B cell (primary cell): ENCODE measurements around the gene SKAP1. TPM values are rescaled to one million over a fixed set of nuclear protein-coding genes. Genes with fewer than 3 reads are reported as not detected.
A peak's percentile ranks its signal among the peaks of the same experiment; 100 is the strongest.

Experiments used
- ATAC-seq: fragments of 200-7000 bp; cut with Tn5 transposase; one replicate; pipeline ENCODE4 v1.10.0; 2021; ENCODE audit warnings: low read depth, mild to moderate bottlenecking, moderate number of reproducible peaks, moderate library complexity
- CTCF ChIA-PET: fragments of 350-600 bp; sonication (Branson Sonifier 250); formaldehyde crosslinking; loops from one replicate; lab custom pipeline; 2021; ENCODE audit warnings: antibody characterized with exemption, inconsistent platforms; lab: Charles Lee
- POLR2A ChIA-PET: fragments of 350-600 bp; sonication (Branson Sonifier 250); formaldehyde crosslinking; loops from one replicate; lab custom pipeline; 2021; ENCODE audit warnings: antibody characterized with exemption; lab: Charles Lee
- DNase-seq: peaks from one replicate; pipeline ENCODE4 v3.0.0; 2013
- H2AFZ ChIP-seq: 2 replicates; pipeline ENCODE4 v1.6.1; 2012; ENCODE audit warnings: mild to moderate bottlenecking, low read depth, low read length; ENCODE audit not compliant: insufficient read depth, poor library complexity, severe bottlenecking
- H3K27ac ChIP-seq, 2 donors: 1 replicate in 1 of 2; 2 replicates in 1 of 2; pipeline ENCODE4 v1.5.1; 2012 to 2013; ENCODE audit warnings: low read length in 2 of 2, mild to moderate bottlenecking in 2 of 2, moderate library complexity in 1 of 2
- H3K27me3 ChIP-seq, 4 experiments: fragments of 200-600 bp in 1 of 4; sonication (generic) in 1 of 4; replicated peaks in 1 of 4; 1 replicate in 2 of 4; 2 replicates in 2 of 4; pipeline versions ENCODE4 v1.6.1 to v1.7.0; 2013 to 2016; ENCODE audit warnings: low read length in 3 of 4, mild to moderate bottlenecking in 2 of 4, mixed read lengths in 1 of 4, moderate library complexity in 1 of 4; ENCODE audit not compliant: insufficient read depth in 4 of 4, control insufficient read depth in 3 of 4; ENCODE audit errors: control extremely low read depth in 1 of 4
- H3K36me3 ChIP-seq, 2 experiments: replicated peaks in 1 of 2; 1 replicate in 1 of 2; 2 replicates in 1 of 2; pipeline versions ENCODE4 v1.6.1 to v1.7.1; 2013; ENCODE audit warnings: low read length in 1 of 2; ENCODE audit not compliant: insufficient read depth in 2 of 2, control insufficient read depth in 1 of 2; ENCODE audit errors: control extremely low read depth in 1 of 2, extremely low read depth in 1 of 2
- H3K4me1 ChIP-seq, 2 donors: fragments of 200-600 bp in 1 of 2; sonication (generic) in 1 of 2; 1 replicate in 1 of 2; 2 replicates in 1 of 2; pipeline versions ENCODE4 v1.5.1 to v1.6.1; 2013 to 2017; ENCODE audit warnings: low read length in 2 of 2; ENCODE audit not compliant: control insufficient read depth in 2 of 2, insufficient read depth in 2 of 2
- H3K4me2 ChIP-seq: replicated peaks from 2 replicates; pipeline ENCODE3; 2012; ENCODE audit warnings: mild to moderate bottlenecking, low read depth, low read length; ENCODE audit not compliant: poor library complexity, severe bottlenecking
- H3K4me3 ChIP-seq, 5 experiments: fragments of 200-600 bp in 1 of 5; sonication (generic) in 1 of 5; 1 replicate in 3 of 5; 2 replicates in 2 of 5; pipeline versions ENCODE4 v1.5.1 to v1.7.0; 2011 to 2016; ENCODE audit warnings: low read length in 4 of 5, mild to moderate bottlenecking in 4 of 5, low read depth in 2 of 5, control low read depth in 1 of 5, moderate library complexity in 1 of 5; ENCODE audit not compliant: insufficient read depth in 1 of 5; ENCODE audit errors: control extremely low read depth in 1 of 5, extremely low read depth in 1 of 5
- H3K79me2 ChIP-seq: fragments of 200-600 bp; sonication (generic); one replicate; pipeline ENCODE4 v1.6.0; 2016; ENCODE audit warnings: low read length; ENCODE audit not compliant: control insufficient read depth, insufficient read depth
- H3K9ac ChIP-seq: fragments of 200-600 bp; sonication (generic); 2 replicates; pipeline ENCODE4 v1.6.1; 2017; ENCODE audit warnings: mild to moderate bottlenecking, low read length, moderate library complexity
- H3K9me3 ChIP-seq, 3 donors: one replicate each; pipeline versions ENCODE4 v1.6.1 to v1.7.1; 2013; ENCODE audit warnings: low read length in 2 of 3; ENCODE audit not compliant: control insufficient read depth in 2 of 3, insufficient read depth in 1 of 3; ENCODE audit errors: control extremely low read depth in 1 of 3
- H4K20me1 ChIP-seq: 2 replicates; pipeline ENCODE4 v1.6.0; 2012; ENCODE audit warnings: mild to moderate bottlenecking, low read length; ENCODE audit not compliant: insufficient read depth, control insufficient read depth, poor library complexity, severe bottlenecking
- H3K27ac Mint-ChIP-seq: one replicate; pipeline ENCODE4 v1.8.0; 2021; ENCODE audit warnings: mixed read lengths
- H3K27me3 Mint-ChIP-seq: one replicate; pipeline ENCODE4 v1.8.0; 2021; ENCODE audit warnings: mixed read lengths
- H3K4me1 Mint-ChIP-seq: one replicate; pipeline ENCODE4 v1.8.0; 2021; ENCODE audit warnings: mixed read lengths
- H3K4me3 Mint-ChIP-seq: one replicate; pipeline ENCODE4 v1.8.0; 2021; ENCODE audit warnings: mixed read lengths
- H3K9me3 Mint-ChIP-seq: one replicate; pipeline ENCODE4 v1.8.0; 2022; ENCODE audit warnings: mixed read lengths; ENCODE audit not compliant: insufficient read depth
- CTCF ChIP-seq: fragments of 200-600 bp; IDR thresholded peaks from one replicate; pipeline ENCODE4 v1.8.0; 2022; ENCODE audit warnings: antibody characterized with exemption, mild to moderate bottlenecking
- EZH2 ChIP-seq: IDR thresholded peaks from 2 replicates; pipeline ENCODE4 v1.6.1; 2012; ENCODE audit warnings: borderline replicate concordance, low read depth, mild to moderate bottlenecking, moderate library complexity, low read length; ENCODE audit not compliant: insufficient read depth, poor library complexity, severe bottlenecking
- WGBS: methylation state at CpG from one replicate; pipeline ENCODE4 v1.1.5; 2013; ENCODE audit warnings: missing lambda C conversion rate; ENCODE audit not compliant: insufficient coverage; 5-methylcytosine and 5-hydroxymethylcytosine counted together
- intact Hi-C: fragments of 100-400 bp; cut with micrococcal nuclease; formaldehyde crosslinking; loops from one replicate; pipeline ENCODE4 v1.10.0; 2022
- polyA plus RNA-seq: library from polyadenylated mRNA; depleted of rRNA; stranded (reverse); fragments of >200 nt; gene quantifications from 2 replicates; pipeline ENCODE4 v1.2.3, GENCODE V29; 2012
- total RNA-seq, 2 donors: library from RNA; stranded (reverse); fragments of 120-200 nt in 1 of 2; gene quantifications; 1 replicate in 1 of 2; 2 replicates in 1 of 2; pipeline versions ENCODE4 v1.2.3 to v1.2.4, GENCODE V29; 2013 to 2022

SKAP1 gene
- total and polyA plus RNA-seq, 2 donors (not counting 1 experiment from before 2014, with no cell fraction given): 33.1 to 37.3 TPM

DNA sequence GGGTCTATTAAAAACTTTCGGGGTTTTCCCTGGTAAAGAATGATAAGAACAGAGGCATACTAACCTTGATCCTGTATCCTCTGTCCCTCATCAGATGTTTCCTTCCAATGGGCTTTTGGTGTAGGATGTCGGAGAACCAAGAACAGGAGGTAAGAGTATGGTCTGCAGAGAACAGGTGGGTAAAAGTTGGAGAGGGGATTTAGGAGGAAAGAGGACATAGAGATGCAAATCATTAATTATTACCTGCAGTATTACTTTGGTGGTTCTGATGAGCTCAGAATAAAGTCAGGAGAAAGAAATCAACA lies 318.1 kb downstream of the SKAP1 start:
- POLR2A ChIA-PET: interaction anchor here (0.6 to 1.5 kb wide), 5 partner anchors 11 to 1147 kb away, joined by 3 to 11 read pairs (median 8); partner anchors contain the start of gene CBX1

More for the DNA sequence above, 318.1 kb downstream of the SKAP1 start:
- Histone ChIP-seq H4K20me1 (no peaks in the 10 kb centered on the region), H3K9me3 (no peaks in the 10 kb centered on the region), H3K4me1 (peaks cover 55 to 68% of the 10 kb centered on the region in 2 donors), H3K4me2 (peak overlapping the region; percentile 70), H3K9ac (peak overlapping the region; percentile 47), H3K27ac (peak overlapping the region; percentile 67 to 96), H3K79me2 (peaks cover 84% of the 10 kb centered on the region), H2AFZ (no peak overlapping the region), H3K36me3 (peaks cover 0 to 14% of the 10 kb centered on the region in 2 experiments), H3K4me3 (peak overlapping the region in 4 of 5 experiments; percentile 1 to 46 (median 41)), H3K27me3 (no peaks in the 10 kb centered on the region)
- DNase-seq (no peak), ATAC-seq (no peak)
- Mint-ChIP-seq H3K9me3 (no peaks in the 10 kb centered on the region), H3K27me3 (no peaks in the 10 kb centered on the region), H3K4me1 (peaks cover 56% of the 10 kb centered on the region), H3K27ac (peak overlapping the region; percentile 96), H3K4me3 (peak overlapping the region; percentile 91)
- CTCF ChIA-PET: interaction anchor here (1.2 to 4.9 kb wide), 14 partner anchors 9 to 133 kb away, joined by 3 to 41 read pairs (median 8); partner anchors contain the start of gene CBX1
- TF ChIP-seq CTCF: no peak
- no peak for TF ChIP-seq EZH2
- WGBS: no CpG with 5 or more reads among the region's 2 CpGs
- intact Hi-C loops: loop anchor here (1.0 to 2.0 kb wide), 2 partner anchors 11 to 19 kb away; partner anchors contain the start of gene CBX1
